ENCODE data around the gene GNG7. TPM values are rescaled to one million over a fixed set of nuclear protein-coding genes. Genes with fewer than 3 reads are reported as not detected.
"Not testable (repeated sequence)": the region's sequence is repeated elsewhere in the genome, so short reads cannot be mapped to it uniquely, and the experiment has no call there.

GNG7 gene
- total and polyA plus RNA-seq, 3 donors from 2014 or later, result 16.9 to 38.7 (median 25.3) TPM

GRCh38 chr19:2534423-2535013 lies 168.0 kb downstream of the GNG7 start:
- peaks cover 10% of the 10 kb centered on the region for H3K4me1 ChIP-seq
- intact Hi-C loops (cut with DNase I; ENCODE audit: low total_unique reads), result no loop called here
- H3K36me3 ChIP-seq (ENCODE audit: low read depth, missing control alignments), result no peaks in the 10 kb centered on the region
- no peak for DNase-seq
- H3K27me3 ChIP-seq, result no peaks in the 10 kb centered on the region
- H3K27ac ChIP-seq, result no peak overlapping the region
- H3K4me3 ChIP-seq, result no peak overlapping the region
- 84% methylated on average over 2 of the region's 2 CpGs for WGBS, 2 donors
- TF ChIP-seq POLR2A (IDR thresholded peaks at IDR 0.05), result no peak
- no peaks in the 10 kb centered on the region for H3K9me3 ChIP-seq

GRCh38 chr19:2533686-2534422 lies 168.6 kb downstream of the GNG7 start:
- peaks cover 10% of the 10 kb centered on the region for H3K4me1 ChIP-seq
- no peak overlapping the region for H3K4me3 ChIP-seq
- H3K36me3 ChIP-seq (ENCODE audit: low read depth, missing control alignments), result no peaks in the 10 kb centered on the region
- DNase-seq, result no peak
- no peak overlapping the region for H3K27ac ChIP-seq
- no peaks in the 10 kb centered on the region for H3K9me3 ChIP-seq
- H3K27me3 ChIP-seq, result no peaks in the 10 kb centered on the region
- intact Hi-C loops (cut with DNase I; ENCODE audit: low total_unique reads), result no loop called here
- TF ChIP-seq POLR2A (IDR thresholded peaks at IDR 0.05) (no peak), CTCF (IDR thresholded peaks at IDR 0.05) (no peak)
- WGBS, 2 donors, result 88% methylated on average over 6 of the region's 6 CpGs

GRCh38 chr19:2533072-2533425 lies 169.4 kb downstream of the GNG7 start:
- no peaks in the 10 kb centered on the region for H3K9me3 ChIP-seq
- H3K27me3 ChIP-seq, result no peaks in the 10 kb centered on the region
- H3K4me3 ChIP-seq, result no peak overlapping the region
- H3K36me3 ChIP-seq (ENCODE audit: low read depth, missing control alignments), result no peaks in the 10 kb centered on the region
- no peak for DNase-seq
- intact Hi-C loops (cut with DNase I; ENCODE audit: low total_unique reads), result no loop called here
- no peak for TF ChIP-seq POLR2A (IDR thresholded peaks at IDR 0.05)
- H3K27ac ChIP-seq, result no peak overlapping the region
- 78 to 82% methylated on average over 2 of the region's 2 CpGs for WGBS, 2 donors
- peaks cover 10% of the 10 kb centered on the region for H3K4me1 ChIP-seq

GRCh38 chr19:2532252-2533071 lies 170.0 kb downstream of the GNG7 start:
- 89 to 92% methylated on average over 7 of the region's 7 CpGs for WGBS, 2 donors
- DNase-seq, result no peak
- H3K4me3 ChIP-seq, result no peak overlapping the region
- no peaks in the 10 kb centered on the region for H3K36me3 ChIP-seq (ENCODE audit: low read depth, missing control alignments)
- H3K27ac ChIP-seq, result no peak overlapping the region
- no peaks in the 10 kb centered on the region for H3K27me3 ChIP-seq
- H3K4me1 ChIP-seq, result peaks cover 10% of the 10 kb centered on the region
- H3K9me3 ChIP-seq, result no peaks in the 10 kb centered on the region
- no peak for TF ChIP-seq POLR2A (IDR thresholded peaks at IDR 0.05)
- TF ChIP-seq CTCF (IDR thresholded peaks at IDR 0.05), result no peak
- intact Hi-C loops (cut with DNase I; ENCODE audit: low total_unique reads), result no loop called here

- H3K9me3 ChIP-seq; DNase-seq; intact Hi-C loops (cut with DNase I; ENCODE audit: low total_unique reads); H3K27ac ChIP-seq; H3K4me3 ChIP-seq; H3K4me1 ChIP-seq; H3K36me3 ChIP-seq (ENCODE audit: low read depth, missing control alignments); H3K27me3 ChIP-seq: not testable (repeated sequence)
- WGBS, 2 donors, result 89 to 95% methylated on average over 10 of the region's 10 CpGs
Measured at GRCh38 chr19:2529942-2530341, 172.6 kb downstream of the GNG7 start.

- H3K4me1 ChIP-seq, result peaks cover 7% of the 10 kb centered on the region
- H3K36me3 ChIP-seq (ENCODE audit: low read depth, missing control alignments), result no peaks in the 10 kb centered on the region
- no peak for TF ChIP-seq CTCF (IDR thresholded peaks at IDR 0.05)
- TF ChIP-seq POLR2A (IDR thresholded peaks at IDR 0.05), result no peak
- H3K27me3 ChIP-seq, result no peaks in the 10 kb centered on the region
- no peak for DNase-seq
- intact Hi-C loops (cut with DNase I; ENCODE audit: low total_unique reads), result no loop called here
- H3K9me3 ChIP-seq, result no peaks in the 10 kb centered on the region
- H3K27ac ChIP-seq, result no peak overlapping the region
- H3K4me3 ChIP-seq, result no peak overlapping the region
- 83 to 85% methylated on average over 8 to 9 of the region's 9 CpGs for WGBS, 2 donors
Measured at GRCh38 chr19:2529473-2529918, 173.0 kb downstream of the GNG7 start.

Measured in testis (tissue), 3 donors.